ENCODE data around the gene DYNLT1.

The DYNLT1 gene

GRCh38 chr6:158603261-158604047 is 41.1 kb downstream of the DYNLT1 start:
- H3K4me3 ChIP-seq (ENCODE audit: low read depth in 1 of 2, low read length in 2 of 2) = no peak overlapping the region
- no peaks in the 10 kb centered on the region for H3K4me1 ChIP-seq (ENCODE audit: insufficient read depth, low read length)
- H3K27me3 ChIP-seq (ENCODE audit: control insufficient read depth in 1 of 2, insufficient read depth in 2 of 2, low read length in 2 of 2) = no peaks in the 10 kb centered on the region
- H3K27ac ChIP-seq (ENCODE audit: low read depth, low read length) = no peak overlapping the region
- no peak overlapping the region for H3K9ac ChIP-seq (ENCODE audit: low read length)
- H3K36me3 ChIP-seq (ENCODE audit: insufficient read depth, low read length) = peaks cover 6% of the 10 kb centered on the region
- no peaks in the 10 kb centered on the region for H3K9me3 ChIP-seq (ENCODE audit: low read length)

GRCh38 chr6:158599635-158600034 is 44.9 kb downstream of the DYNLT1 start:
- no peaks in the 10 kb centered on the region for H3K27me3 ChIP-seq (ENCODE audit: control insufficient read depth in 1 of 2, insufficient read depth in 2 of 2, low read length in 2 of 2)
- no peaks in the 10 kb centered on the region for H3K4me1 ChIP-seq (ENCODE audit: insufficient read depth, low read length)
- H3K27ac ChIP-seq (ENCODE audit: low read depth, low read length) = no peak overlapping the region
- H3K9me3 ChIP-seq (ENCODE audit: low read length) = no peaks in the 10 kb centered on the region
- H3K36me3 ChIP-seq (ENCODE audit: insufficient read depth, low read length) = peaks cover 4% of the 10 kb centered on the region
- no peak overlapping the region for H3K4me3 ChIP-seq (ENCODE audit: low read depth in 1 of 2, low read length in 2 of 2)
- H3K9ac ChIP-seq (ENCODE audit: low read length) = no peak overlapping the region

GRCh38 chr6:158597565-158597964 is 47.0 kb downstream of the DYNLT1 start:
- no peaks in the 10 kb centered on the region for H3K4me1 ChIP-seq (ENCODE audit: insufficient read depth, low read length)
- H3K27me3 ChIP-seq (ENCODE audit: control insufficient read depth in 1 of 2, insufficient read depth in 2 of 2, low read length in 2 of 2) = no peaks in the 10 kb centered on the region
- H3K27ac ChIP-seq (ENCODE audit: low read depth, low read length) = no peak overlapping the region
- no peak overlapping the region for H3K9ac ChIP-seq (ENCODE audit: low read length)
- H3K9me3 ChIP-seq (ENCODE audit: low read length) = no peaks in the 10 kb centered on the region
- H3K4me3 ChIP-seq (ENCODE audit: low read depth in 1 of 2, low read length in 2 of 2) = no peak overlapping the region
- H3K36me3 ChIP-seq (ENCODE audit: insufficient read depth, low read length) = peaks cover 4% of the 10 kb centered on the region

- Histone ChIP-seq H3K36me3 (ENCODE audit: insufficient read depth, low read length) (peaks cover 8% of the 10 kb centered on the region), H3K9me3 (ENCODE audit: low read length) (no peaks in the 10 kb centered on the region), H3K4me1 (ENCODE audit: insufficient read depth, low read length) (no peaks in the 10 kb centered on the region), H3K9ac (ENCODE audit: low read length) (no peak overlapping the region), H3K27ac (ENCODE audit: low read depth, low read length) (no peak overlapping the region), H3K27me3 (ENCODE audit: control insufficient read depth in 1 of 2, insufficient read depth in 2 of 2, low read length in 2 of 2) (no peaks in the 10 kb centered on the region), H3K4me3 (ENCODE audit: low read depth in 1 of 2, low read length in 2 of 2) (no peak overlapping the region)
Observed at GRCh38 chr6:158596861-158597260, 47.7 kb downstream of the DYNLT1 start.

GRCh38 chr6:158595223-158595622 is 49.3 kb downstream of the DYNLT1 start:
- peaks cover 23% of the 10 kb centered on the region for H3K36me3 ChIP-seq (ENCODE audit: insufficient read depth, low read length)

GRCh38 chr6:158593670-158594069 is 50.9 kb downstream of the DYNLT1 start:
- Histone ChIP-seq H3K27ac (ENCODE audit: low read depth, low read length) (no peak overlapping the region), H3K9ac (ENCODE audit: low read length) (no peak overlapping the region), H3K36me3 (ENCODE audit: insufficient read depth, low read length) (peaks cover 31% of the 10 kb centered on the region), H3K4me1 (ENCODE audit: insufficient read depth, low read length) (no peaks in the 10 kb centered on the region), H3K9me3 (ENCODE audit: low read length) (no peaks in the 10 kb centered on the region), H3K27me3 (ENCODE audit: control insufficient read depth in 1 of 2, insufficient read depth in 2 of 2, low read length in 2 of 2) (no peaks in the 10 kb centered on the region), H3K4me3 (ENCODE audit: low read depth in 1 of 2, low read length in 2 of 2) (no peak overlapping the region)

More at GRCh38 chr6:158595223-158595622, 49.3 kb downstream of the DYNLT1 start:
- Histone ChIP-seq H3K9ac (ENCODE audit: low read length) (no peak overlapping the region), H3K4me3 (ENCODE audit: low read depth in 1 of 2, low read length in 2 of 2) (no peak overlapping the region), H3K27ac (ENCODE audit: low read depth, low read length) (no peak overlapping the region), H3K4me1 (ENCODE audit: insufficient read depth, low read length) (no peaks in the 10 kb centered on the region), H3K9me3 (ENCODE audit: low read length) (no peaks in the 10 kb centered on the region), H3K27me3 (ENCODE audit: control insufficient read depth in 1 of 2, insufficient read depth in 2 of 2, low read length in 2 of 2) (no peaks in the 10 kb centered on the region)

- no peak overlapping the region for H3K4me3 ChIP-seq (ENCODE audit: low read depth in 1 of 2, low read length in 2 of 2)
- no peak overlapping the region for H3K27ac ChIP-seq (ENCODE audit: low read depth, low read length)
- no peaks in the 10 kb centered on the region for H3K9me3 ChIP-seq (ENCODE audit: low read length)
- no peaks in the 10 kb centered on the region for H3K4me1 ChIP-seq (ENCODE audit: insufficient read depth, low read length)
- peaks cover 34% of the 10 kb centered on the region for H3K36me3 ChIP-seq (ENCODE audit: insufficient read depth, low read length)
- H3K9ac ChIP-seq (ENCODE audit: low read length) = no peak overlapping the region
- no peaks in the 10 kb centered on the region for H3K27me3 ChIP-seq (ENCODE audit: control insufficient read depth in 1 of 2, insufficient read depth in 2 of 2, low read length in 2 of 2)
Observed at GRCh38 chr6:158591810-158592209, 52.7 kb downstream of the DYNLT1 start.

- Histone ChIP-seq H3K27ac (ENCODE audit: low read depth, low read length) (no peak overlapping the region), H3K4me1 (ENCODE audit: insufficient read depth, low read length) (no peaks in the 10 kb centered on the region), H3K36me3 (ENCODE audit: insufficient read depth, low read length) (peaks cover 39% of the 10 kb centered on the region), H3K27me3 (ENCODE audit: control insufficient read depth in 1 of 2, insufficient read depth in 2 of 2, low read length in 2 of 2) (no peaks in the 10 kb centered on the region), H3K9ac (ENCODE audit: low read length) (no peak overlapping the region), H3K4me3 (ENCODE audit: low read depth in 1 of 2, low read length in 2 of 2) (no peak overlapping the region), H3K9me3 (ENCODE audit: low read length) (no peaks in the 10 kb centered on the region)
Observed at GRCh38 chr6:158591134-158591809, 53.3 kb downstream of the DYNLT1 start.

GRCh38 chr6:158589366-158589765 is 55.2 kb downstream of the DYNLT1 start:
- peaks cover 50% of the 10 kb centered on the region for H3K36me3 ChIP-seq (ENCODE audit: insufficient read depth, low read length)

GRCh38 chr6:158586652-158587051 is 57.9 kb downstream of the DYNLT1 start:
- Histone ChIP-seq H3K27ac (ENCODE audit: low read depth, low read length) (no peak overlapping the region), H3K4me3 (ENCODE audit: low read depth in 1 of 2, low read length in 2 of 2) (no peak overlapping the region), H3K36me3 (ENCODE audit: insufficient read depth, low read length) (peaks cover 44% of the 10 kb centered on the region), H3K9me3 (ENCODE audit: low read length) (no peaks in the 10 kb centered on the region), H3K9ac (ENCODE audit: low read length) (no peak overlapping the region), H3K27me3 (ENCODE audit: control insufficient read depth in 1 of 2, insufficient read depth in 2 of 2, low read length in 2 of 2) (no peaks in the 10 kb centered on the region), H3K4me1 (ENCODE audit: insufficient read depth, low read length) (no peaks in the 10 kb centered on the region)

More at GRCh38 chr6:158589366-158589765, 55.2 kb downstream of the DYNLT1 start:
- Histone ChIP-seq H3K27me3 (ENCODE audit: control insufficient read depth in 1 of 2, insufficient read depth in 2 of 2, low read length in 2 of 2) (no peaks in the 10 kb centered on the region), H3K9ac (ENCODE audit: low read length) (no peak overlapping the region), H3K4me1 (ENCODE audit: insufficient read depth, low read length) (no peaks in the 10 kb centered on the region), H3K4me3 (ENCODE audit: low read depth in 1 of 2, low read length in 2 of 2) (no peak overlapping the region), H3K27ac (ENCODE audit: low read depth, low read length) (no peak overlapping the region), H3K9me3 (ENCODE audit: low read length) (no peaks in the 10 kb centered on the region)
